HEK293 (cell line): ENCODE results near the gene TPRG1.

Experiments
- CTCF ChIA-PET: fragments of 350-600 bp; formaldehyde crosslinking; extraction: SDS; loops from one replicate; lab custom pipeline; 2021; ENCODE audit warnings: antibody characterized with exemption; lab: Yijun Ruan, JAX
- POLR2A ChIA-PET: fragments of 300-600 bp; formaldehyde crosslinking; extraction: SDS; loops from one replicate; lab custom pipeline; 2020; ENCODE audit warnings: antibody characterized with exemption, inconsistent platforms; lab: Yijun Ruan, JAX
- H3K27ac ChIP-seq: fragments of 200-500 bp; sonication (Bioruptor generic); 2 replicates; pipeline ENCODE4 v1.5.1; 2014; ENCODE audit warnings: low read depth, low read length, control low read depth, inconsistent platforms; ENCODE audit errors: extremely low read depth
- H3K36me3 ChIP-seq, 2 experiments: fragments of 200-500 bp in 1 of 2; sonication (Bioruptor generic) in 1 of 2; 1 replicate in 1 of 2; 2 replicates in 1 of 2; pipeline ENCODE4 v1.5.1; 2014 to 2017; ENCODE audit warnings: inconsistent platforms in 2 of 2, low read length in 2 of 2; ENCODE audit not compliant: control insufficient read depth in 2 of 2, insufficient read depth in 1 of 2
- H3K4me1 ChIP-seq: fragments of 200-500 bp; sonication (Bioruptor generic); 2 replicates; pipeline ENCODE4 v1.5.1; 2014; ENCODE audit warnings: mild to moderate bottlenecking, low read length, inconsistent platforms; ENCODE audit not compliant: control insufficient read depth, insufficient read depth
- H3K4me3 ChIP-seq: 2 replicates; pipeline ENCODE4 v1.5.1; 2011; ENCODE audit warnings: low read depth, mild to moderate bottlenecking, control low read depth, low read length, moderate library complexity
- H3K9me3 ChIP-seq: fragments of 200-500 bp; sonication (Bioruptor generic); 2 replicates; pipeline ENCODE4 v1.5.1; 2014; ENCODE audit warnings: low read depth, low read length, inconsistent platforms; ENCODE audit not compliant: control insufficient read depth, insufficient read depth
- KLF1 ChIP-seq: fragments of 450-650 bp; formaldehyde crosslinking; IDR thresholded peaks from 2 replicates; pipeline ENCODE4 v1.5.1; 2016; ENCODE audit warnings: missing biosample characterization, missing genetic modification characterization
- KLF10 ChIP-seq: fragments of 450-650 bp; IDR thresholded peaks from 2 replicates; pipeline ENCODE4 v1.5.1; 2018; ENCODE audit warnings: missing biosample characterization, mild to moderate bottlenecking, missing genetic modification characterization
- KLF9 ChIP-seq: fragments of 450-650 bp; formaldehyde crosslinking; IDR thresholded peaks from 2 replicates; pipeline ENCODE4 v1.5.1; 2016; ENCODE audit warnings: missing biosample characterization, missing genetic modification characterization, low read depth
- RBAK ChIP-seq: fragments of 450-650 bp; formaldehyde crosslinking; IDR thresholded peaks from 2 replicates; pipeline ENCODE4 v1.5.1; 2016; ENCODE audit warnings: missing biosample characterization, missing genetic modification characterization
- SALL2 ChIP-seq: fragments of 450-650 bp; formaldehyde crosslinking; IDR thresholded peaks from 2 replicates; pipeline ENCODE4 v1.5.0; 2017; ENCODE audit warnings: missing biosample characterization, mild to moderate bottlenecking, missing genetic modification characterization, borderline replicate concordance
- SCRT1 ChIP-seq: fragments of 450-650 bp; formaldehyde crosslinking; IDR thresholded peaks from 2 replicates; pipeline ENCODE4 v1.5.1; 2016; ENCODE audit warnings: missing biosample characterization, missing genetic modification characterization, borderline replicate concordance
- SP2 ChIP-seq: fragments of 450-650 bp; formaldehyde crosslinking; IDR thresholded peaks from 2 replicates; pipeline ENCODE4 v1.5.1; 2016; ENCODE audit warnings: missing biosample characterization, missing genetic modification characterization
- SP3 ChIP-seq: fragments of 450-650 bp; formaldehyde crosslinking; IDR thresholded peaks from 2 replicates; pipeline ENCODE4 v1.5.1; 2016; ENCODE audit warnings: missing biosample characterization, missing genetic modification characterization
- TCF7L2 ChIP-seq: IDR thresholded peaks from 2 replicates; pipeline ENCODE4 v1.6.1; 2011; ENCODE audit warnings: low read depth, mild to moderate bottlenecking, inconsistent platforms, low read length, moderate library complexity, borderline replicate concordance
- ZBTB11 ChIP-seq: fragments of 450-650 bp; formaldehyde crosslinking; conservative IDR thresholded peaks from 2 replicates; pipeline ENCODE4 v1.5.1; 2016; ENCODE audit warnings: low read depth, missing biosample characterization, missing genetic modification characterization
- ZNF112 ChIP-seq: fragments of 450-650 bp; formaldehyde crosslinking; IDR thresholded peaks from 2 replicates; pipeline ENCODE4 v1.5.0; 2017; ENCODE audit warnings: missing biosample characterization, missing genetic modification characterization
- ZNF155 ChIP-seq: fragments of 450-650 bp; formaldehyde crosslinking; IDR thresholded peaks from 2 replicates; pipeline ENCODE4 v1.5.1; 2016; ENCODE audit warnings: missing biosample characterization, missing genetic modification characterization
- ZNF157 ChIP-seq: fragments of 450-650 bp; formaldehyde crosslinking; IDR thresholded peaks from 2 replicates; pipeline ENCODE4 v1.5.1; 2016; ENCODE audit warnings: missing biosample characterization, missing genetic modification characterization
- ZNF169 ChIP-seq: fragments of 450-650 bp; formaldehyde crosslinking; IDR thresholded peaks from 2 replicates; pipeline ENCODE4 v1.5.1; 2016; ENCODE audit warnings: missing biosample characterization, missing genetic modification characterization
- ZNF175 ChIP-seq: fragments of 450-650 bp; formaldehyde crosslinking; IDR thresholded peaks from 2 replicates; pipeline ENCODE4 v1.5.1; 2016; ENCODE audit warnings: missing biosample characterization, missing genetic modification characterization
- ZNF266 ChIP-seq: fragments of 450-650 bp; formaldehyde crosslinking; IDR thresholded peaks from 2 replicates; pipeline ENCODE4 v1.5.1; 2016; ENCODE audit warnings: missing biosample characterization, missing genetic modification characterization, low read depth
- ZNF280C ChIP-seq: fragments of 450-650 bp; formaldehyde crosslinking; IDR thresholded peaks from 2 replicates; pipeline ENCODE4 v1.5.1; 2016; ENCODE audit warnings: missing biosample characterization, missing genetic modification characterization
- ZNF292 ChIP-seq: fragments of 450-650 bp; formaldehyde crosslinking; IDR thresholded peaks from 2 replicates; pipeline ENCODE4 v1.5.1; 2016; ENCODE audit warnings: low read depth, missing biosample characterization, missing genetic modification characterization, borderline replicate concordance
- ZNF335 ChIP-seq: fragments of 450-650 bp; formaldehyde crosslinking; conservative IDR thresholded peaks from 2 replicates; pipeline ENCODE4 v1.5.1; 2016; ENCODE audit warnings: missing biosample characterization, missing genetic modification characterization
- ZNF366 ChIP-seq: fragments of 450-650 bp; formaldehyde crosslinking; conservative IDR thresholded peaks from 2 replicates; pipeline ENCODE4 v1.5.1; 2016; ENCODE audit warnings: missing biosample characterization, missing genetic modification characterization
- ZNF664 ChIP-seq: fragments of 450-650 bp; formaldehyde crosslinking; IDR thresholded peaks from 2 replicates; pipeline ENCODE4 v1.5.1; 2016; ENCODE audit warnings: missing biosample characterization, missing genetic modification characterization
- ZNF785 ChIP-seq: fragments of 450-650 bp; formaldehyde crosslinking; IDR thresholded peaks from 2 replicates; pipeline ENCODE4 v1.5.1; 2016; ENCODE audit warnings: missing biosample characterization, missing genetic modification characterization
- ZNF791 ChIP-seq: fragments of 450-650 bp; formaldehyde crosslinking; IDR thresholded peaks from 2 replicates; pipeline ENCODE4 v1.5.1; 2016; ENCODE audit warnings: missing biosample characterization, missing genetic modification characterization

Gene TPRG1

GRCh38 chr3:189288348-189289235 lies 116.8 kb downstream of the TPRG1 start (continued):
- TF ChIP-seq KLF1 (tag by site-specific recombination): no peak
- no peak for TF ChIP-seq ZNF791 (tag by site-specific recombination)
- TF ChIP-seq TCF7L2: no peak
- no peak for TF ChIP-seq ZNF175 (tag by site-specific recombination)
- no peak for TF ChIP-seq SP3 (tag by site-specific recombination)

GRCh38 chr3:189289251-189289650 lies 117.5 kb downstream of the TPRG1 start:
- ChIA-PET CTCF (interaction anchor here (0.5 to 0.7 kb wide), 2 partner anchors 37 to 1338 kb away, joined by 3 to 4 read pairs; no protein-coding TSS in a partner anchor), POLR2A (no interaction called here)

GRCh38 chr3:189292667-189293484 lies 121.1 kb downstream of the TPRG1 start:
- Histone ChIP-seq H3K4me1 (0 out of 2 replicates have a peak, but pooled peaks cover 2% of the 10 kb centered on the region), H3K36me3 (no peaks in the 10 kb centered on the region), H3K4me3 (no peak overlapping the region), H3K27ac (no peak overlapping the region), H3K9me3 (no peaks in the 10 kb centered on the region)
- ChIA-PET POLR2A (no interaction called here), CTCF (interaction anchor here (0.7 kb wide), 2 partner anchors 175 to 277 kb away, joined by 3 to 4 read pairs; no protein-coding TSS in a partner anchor)
- no peak for TF ChIP-seq ZNF169 (tag by site-specific recombination)
- peak; percentile 50 for TF ChIP-seq ZNF335

More at GRCh38 chr3:189289251-189289650, 117.5 kb downstream of the TPRG1 start:
- 0 out of 2 replicates have a peak, but pooled peaks cover 2% of the 10 kb centered on the region for H3K4me1 ChIP-seq
- H3K36me3 ChIP-seq: no peaks in the 10 kb centered on the region
- TF ChIP-seq SALL2 (tag by site-specific recombination): no peak
- peak; percentile 57; the same call in 1 of the 2 replicates for TF ChIP-seq SCRT1
- no peak for TF ChIP-seq SP2 (tag by site-specific recombination)
- TF ChIP-seq, all 188 proteins: peak for 1
- no peak overlapping the region for H3K27ac ChIP-seq
- H3K4me3 ChIP-seq: no peak overlapping the region
- H3K9me3 ChIP-seq: no peaks in the 10 kb centered on the region

GRCh38 chr3:189294649-189295048 lies 122.9 kb downstream of the TPRG1 start:
- no peak overlapping the region for H3K27ac ChIP-seq
- CTCF ChIA-PET: no interaction called here
- H3K9me3 ChIP-seq: no peaks in the 10 kb centered on the region
- H3K4me3 ChIP-seq: no peak overlapping the region
- 0 out of 2 replicates have a peak, but pooled peaks cover 2% of the 10 kb centered on the region for H3K4me1 ChIP-seq
- POLR2A ChIA-PET: no interaction called here
- no peaks in the 10 kb centered on the region for H3K36me3 ChIP-seq
- no peak for TF ChIP-seq ZNF280C (tag by site-specific recombination)
- TF ChIP-seq ZNF664 (tag by site-specific recombination): no peak
- TF ChIP-seq KLF9 (tag by site-specific recombination): no peak
- TF ChIP-seq ZNF112 (tag by site-specific recombination): no peak
- no peak for TF ChIP-seq KLF10 (tag by site-specific recombination)
- TF ChIP-seq ZNF292: no peak
- no peak for TF ChIP-seq ZBTB11 (tag by site-specific recombination)
- no peak for TF ChIP-seq RBAK (tag by site-specific recombination)
- TF ChIP-seq ZNF155 (tag by site-specific recombination): no peak
- TF ChIP-seq ZNF157 (tag by site-specific recombination): no peak
- no peak for TF ChIP-seq ZNF366 (tag by site-specific recombination)
- TF ChIP-seq ZNF785 (tag by site-specific recombination): no peak
- no peak for TF ChIP-seq ZNF266 (tag by site-specific recombination)
